Endometrial microvascular endothelial cells (primary cell): ENCODE data around the gene DIPK2B. TPM values are rescaled to one million over a fixed set of nuclear protein-coding genes. Genes with fewer than 3 reads are reported as not detected.

Experiments
- in situ Hi-C: cut with HindIII; loops from 2 replicates; pipeline ENCODE4 v1.10.0; 2017; ENCODE audit warnings: low sequenced_read_pairs, low pct_unique_long_range_greater_than_20kb; ENCODE audit errors: inconsistent ontology term
- total RNA-seq: library from RNA; depleted of rRNA; stranded (reverse); fragments of >200 nt; gene quantifications from one replicate; pipeline ENCODE4 v1.2.3, GENCODE V29; 2015; ENCODE audit errors: inconsistent ontology term

Gene DIPK2B, protein sequence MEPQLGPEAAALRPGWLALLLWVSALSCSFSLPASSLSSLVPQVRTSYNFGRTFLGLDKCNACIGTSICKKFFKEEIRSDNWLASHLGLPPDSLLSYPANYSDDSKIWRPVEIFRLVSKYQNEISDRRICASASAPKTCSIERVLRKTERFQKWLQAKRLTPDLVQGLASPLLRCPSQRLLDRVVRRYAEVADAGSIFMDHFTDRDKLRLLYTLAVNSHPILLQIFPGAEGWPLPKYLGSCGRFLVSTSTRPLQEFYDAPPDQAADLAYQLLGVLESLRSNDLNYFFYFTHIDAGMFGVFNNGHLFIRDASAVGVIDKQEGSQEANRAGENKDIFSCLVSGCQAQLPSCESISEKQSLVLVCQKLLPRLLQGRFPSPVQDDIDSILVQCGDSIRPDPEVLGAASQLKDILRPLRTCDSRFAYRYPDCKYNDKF
- total RNA-seq, result 159 TPM

DNA sequence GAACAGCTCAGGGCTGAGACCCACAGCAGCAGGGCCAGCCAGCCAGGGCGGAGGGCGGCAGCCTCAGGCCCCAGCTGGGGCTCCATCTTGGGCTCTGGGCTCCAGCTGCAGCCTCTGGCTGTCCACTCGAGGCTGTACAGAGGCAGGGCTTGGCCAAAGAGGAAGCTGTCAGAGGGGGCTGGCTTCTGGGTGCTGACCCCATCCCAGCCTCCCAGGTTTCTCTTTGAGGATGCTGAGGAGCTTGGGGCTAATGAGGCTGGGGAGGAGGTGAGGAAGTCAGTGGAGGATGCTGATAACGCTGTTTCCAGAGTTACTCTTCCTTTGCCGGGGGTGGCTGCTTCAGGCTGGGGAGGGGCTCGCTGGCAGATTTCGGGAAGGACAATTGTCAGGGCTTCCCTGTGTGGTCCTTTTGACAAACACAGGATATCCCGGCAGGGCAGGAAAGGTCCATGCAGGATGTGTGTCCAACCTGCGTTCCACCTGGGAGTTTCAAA lies at the start of gene DIPK2B:
Gene DIPK2B, minus strand, starts transcription at position 136 of the 494 bp plus-strand sequence. Its CDS starts 50 bp downstream, at position 86.
- in situ Hi-C loops, result no loop called here

DNA sequence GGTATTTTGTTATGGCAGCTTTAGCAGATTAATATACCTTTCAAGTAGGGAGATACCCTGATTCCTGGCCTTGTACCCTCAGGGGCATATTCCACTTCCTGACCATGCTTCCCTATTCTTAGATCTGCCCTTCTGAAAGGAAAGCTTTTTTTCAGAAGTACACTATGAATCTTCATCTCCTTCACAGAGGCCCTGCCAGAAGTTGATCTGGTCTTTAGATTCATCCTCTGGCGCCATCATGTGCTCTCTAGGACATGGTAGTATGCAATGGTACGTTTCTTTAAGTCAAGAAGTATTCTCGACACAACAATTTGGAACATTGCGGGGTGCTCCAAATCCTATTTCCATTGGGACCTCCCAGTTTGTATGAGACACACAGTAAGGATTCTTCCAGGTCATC lies 39.6 kb upstream of the DIPK2B start:
- in situ Hi-C loops, result no loop called here

DNA sequence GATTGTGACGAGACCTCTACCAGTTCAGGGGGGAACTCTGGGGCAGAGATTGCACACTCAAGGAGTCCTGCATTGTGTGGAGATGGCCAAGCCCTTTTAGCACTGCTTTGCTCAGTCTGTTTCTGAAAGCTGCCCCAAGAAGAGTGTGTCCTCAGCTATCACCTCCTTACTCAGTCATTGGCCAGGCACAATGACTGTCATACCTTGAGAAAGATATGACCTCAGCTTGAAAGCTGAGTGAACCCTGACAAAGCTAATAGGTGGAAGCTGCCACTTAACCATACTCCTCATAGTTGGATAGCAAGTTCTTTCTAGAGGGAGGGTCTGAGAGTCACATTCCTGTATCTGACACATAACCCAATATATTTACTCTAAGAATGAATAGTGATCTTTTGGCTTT lies 37.8 kb upstream of the DIPK2B start:
- in situ Hi-C loops, result no loop called here

DNA sequence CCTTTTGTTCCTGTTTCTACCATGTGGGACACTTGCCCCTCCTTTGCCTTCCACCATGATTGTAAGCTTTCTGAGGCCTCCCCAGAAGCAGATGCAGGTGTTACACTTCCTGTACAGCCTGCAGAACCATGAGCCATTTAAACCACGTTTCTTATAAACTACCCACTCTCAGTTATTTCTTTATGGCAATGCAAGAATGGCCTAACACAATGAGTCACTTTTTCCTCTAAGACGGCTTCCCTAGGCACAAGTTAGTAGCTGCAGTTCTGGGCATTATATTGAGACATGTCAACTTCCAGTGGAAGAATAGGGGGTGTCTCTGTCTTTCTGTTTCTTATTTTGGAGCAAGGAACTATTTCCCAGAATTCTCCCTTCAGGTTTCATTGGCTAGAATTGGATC lies 32.9 kb upstream of the DIPK2B start:
- in situ Hi-C loops, result no loop called here

DNA sequence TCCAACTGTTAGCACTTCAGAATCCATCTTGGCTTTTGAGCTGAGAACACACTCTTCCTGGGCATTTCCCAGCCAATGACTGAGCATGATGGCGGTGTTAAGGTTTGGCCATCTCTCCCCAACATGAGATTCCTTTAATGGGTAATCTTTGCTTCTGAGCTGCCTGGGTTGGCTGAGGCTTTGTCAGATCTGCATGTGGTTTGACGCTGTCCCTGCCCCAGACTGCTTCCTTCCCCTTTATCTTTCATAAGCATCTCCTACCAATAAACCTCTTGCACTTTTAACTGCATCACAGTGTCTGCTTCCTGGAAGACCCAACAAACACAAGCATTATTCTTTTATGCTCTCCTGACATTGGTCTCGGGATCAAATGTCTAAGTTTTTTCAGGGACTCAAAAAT lies 31.5 kb upstream of the DIPK2B start:
- in situ Hi-C loops, result no loop called here

DNA sequence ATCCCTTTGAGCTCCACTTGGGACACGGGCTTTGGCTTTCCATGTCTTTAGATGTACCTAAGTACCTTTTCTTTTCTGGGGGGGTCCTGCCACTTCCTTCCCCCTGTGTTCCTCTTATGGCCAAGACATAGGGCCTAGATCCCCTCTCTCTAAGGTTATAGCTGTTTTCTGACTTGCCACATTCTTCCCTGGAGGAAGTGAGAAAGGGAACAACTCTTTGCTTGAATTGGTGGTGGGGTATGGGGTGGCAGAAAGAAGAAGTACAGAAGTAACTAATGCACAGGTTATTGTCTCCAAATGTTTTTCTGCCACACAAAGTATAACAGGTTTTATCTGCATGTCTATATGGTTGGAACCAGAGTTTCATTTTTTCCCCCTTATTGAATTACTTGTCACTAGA lies 29.7 kb upstream of the DIPK2B start:
- in situ Hi-C loops, result no loop called here

DNA sequence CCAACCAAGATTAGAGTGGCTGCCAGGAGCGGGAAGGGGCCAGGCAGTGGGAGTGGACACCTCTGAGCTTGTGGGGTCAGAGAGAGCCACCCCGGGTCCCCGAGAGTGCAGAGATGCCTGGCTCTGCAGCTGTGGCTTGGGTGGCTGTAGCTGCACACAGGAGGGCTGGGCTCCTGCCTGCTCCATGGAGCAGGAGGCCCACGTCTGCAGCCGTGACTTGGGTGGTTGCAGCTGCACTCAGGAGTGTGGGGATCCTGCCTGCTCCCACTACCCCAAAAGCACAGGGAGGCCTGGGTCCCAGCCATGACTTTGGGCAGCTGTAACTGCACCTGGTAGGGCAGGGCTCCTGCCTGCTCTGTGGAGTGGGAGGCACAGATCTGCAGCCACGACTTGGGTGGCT lies 28.7 kb upstream of the DIPK2B start:
- in situ Hi-C loops, result no loop called here

DNA sequence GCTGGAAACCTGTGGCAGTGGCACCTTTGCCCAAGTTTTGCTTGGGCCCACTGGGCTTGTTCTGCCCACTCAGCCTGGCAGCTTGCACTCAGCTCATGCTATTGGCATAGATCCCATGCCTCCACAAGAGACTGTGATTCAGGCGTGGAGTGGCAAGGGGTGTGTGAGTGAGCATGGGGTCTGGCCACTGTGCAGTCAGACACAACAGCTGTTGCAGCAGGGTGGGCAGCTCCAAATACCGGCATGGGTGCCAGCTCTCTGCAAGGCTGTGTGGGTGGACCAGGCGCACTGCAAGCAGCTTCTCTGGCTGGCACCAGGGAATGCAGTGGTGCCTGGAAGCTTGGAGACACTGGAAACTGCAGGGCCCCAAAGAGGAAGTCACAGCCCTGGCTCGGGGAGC lies 27.4 kb upstream of the DIPK2B start:
- in situ Hi-C loops, result no loop called here

DNA sequence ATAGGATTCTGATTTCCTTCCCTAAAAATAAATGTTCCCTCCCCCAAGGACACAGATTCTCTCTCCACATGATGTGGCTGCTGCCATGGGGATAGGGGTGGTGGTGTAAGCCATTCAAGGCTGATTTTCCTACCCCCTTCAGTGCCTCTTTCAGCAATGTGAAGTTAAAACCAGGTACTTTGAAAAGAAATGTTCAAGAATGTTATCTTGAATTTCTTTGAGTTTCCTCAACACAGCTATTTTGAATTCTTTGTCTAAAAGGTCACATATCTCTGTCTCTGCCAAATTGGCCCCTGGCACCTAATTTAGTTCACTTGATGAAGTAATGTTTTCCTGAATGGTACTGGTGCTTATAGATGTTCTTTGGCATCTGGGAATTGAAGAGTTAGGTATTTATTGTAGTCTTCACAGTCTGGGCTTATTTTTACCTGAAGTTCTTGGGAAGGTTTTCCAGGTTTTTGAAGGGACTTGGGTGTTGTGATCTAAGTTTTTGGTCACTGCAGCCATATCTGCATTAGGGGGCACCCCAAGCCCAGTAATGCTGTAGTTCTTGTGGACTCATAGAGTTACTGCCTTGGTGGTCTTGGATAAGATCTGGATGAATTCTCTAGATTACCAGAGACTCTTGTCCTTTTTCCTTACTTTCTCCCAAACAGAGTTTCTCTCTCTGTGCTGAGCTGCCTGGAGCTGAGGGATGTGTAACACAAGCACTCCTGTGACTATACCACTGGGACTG lies 7.6 kb upstream of the DIPK2B start:
- in situ Hi-C loops, result no loop called here

DNA sequence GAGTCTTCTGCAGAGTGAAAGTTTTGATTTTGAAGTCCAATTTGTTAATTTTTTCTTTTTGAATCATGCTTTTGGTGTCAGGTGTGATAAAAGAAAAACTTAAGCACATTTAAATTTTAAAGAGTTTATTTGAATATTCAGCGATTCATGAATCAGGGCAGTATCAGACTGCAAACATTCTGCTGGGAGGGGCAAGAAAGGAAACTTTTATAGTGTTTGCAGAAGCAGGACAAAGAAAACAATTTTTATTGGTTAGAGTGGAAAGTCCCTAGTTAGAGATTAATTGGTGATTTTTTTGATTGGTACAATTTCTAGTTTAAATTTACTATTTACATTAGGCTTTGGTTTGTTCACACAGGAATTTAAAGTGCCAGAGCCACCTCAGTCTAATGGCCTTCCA lies 1.5 kb upstream of the DIPK2B start:
- in situ Hi-C loops, result no loop called here

DNA sequence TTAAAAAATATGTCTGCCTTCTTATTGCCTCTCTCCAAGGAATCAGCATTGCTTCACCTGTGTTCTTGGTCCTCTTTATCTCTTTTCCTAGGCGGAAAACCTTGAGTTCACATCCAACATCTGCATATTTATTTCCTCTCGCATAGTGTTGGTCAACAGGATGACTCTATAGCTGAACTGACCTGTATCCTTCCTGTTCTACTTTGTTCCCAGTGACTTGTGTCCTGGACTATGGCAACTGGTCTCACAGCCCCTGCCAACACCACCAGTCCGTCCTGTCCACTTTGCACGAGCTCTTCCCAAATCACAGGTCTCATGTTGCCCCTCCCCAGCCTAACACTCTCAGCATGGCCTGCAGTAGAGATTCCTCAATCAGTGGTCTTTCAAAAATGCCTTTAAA lies 2.0 kb downstream of the DIPK2B start:
- in situ Hi-C loops, result no loop called here

DNA sequence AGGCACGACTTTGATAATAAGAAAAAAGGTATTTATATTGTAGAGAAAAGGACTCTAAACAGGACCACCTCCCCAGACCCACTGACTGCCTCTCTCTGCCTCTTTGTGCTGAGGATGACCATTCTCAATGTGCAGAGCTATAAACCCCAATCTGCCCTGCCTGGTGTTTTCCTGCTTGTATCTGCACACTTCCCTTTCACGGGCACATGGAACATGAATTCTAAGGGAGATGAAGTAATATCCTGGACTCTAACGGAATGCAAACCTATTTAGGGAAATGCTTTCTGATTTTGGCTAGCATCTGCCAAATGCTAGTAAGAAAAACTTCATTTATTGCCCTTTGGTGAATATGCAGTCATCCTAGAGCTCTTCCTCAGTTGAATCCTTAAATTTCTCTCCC lies 2.4 kb downstream of the DIPK2B start:
- in situ Hi-C loops, result no loop called here

DNA sequence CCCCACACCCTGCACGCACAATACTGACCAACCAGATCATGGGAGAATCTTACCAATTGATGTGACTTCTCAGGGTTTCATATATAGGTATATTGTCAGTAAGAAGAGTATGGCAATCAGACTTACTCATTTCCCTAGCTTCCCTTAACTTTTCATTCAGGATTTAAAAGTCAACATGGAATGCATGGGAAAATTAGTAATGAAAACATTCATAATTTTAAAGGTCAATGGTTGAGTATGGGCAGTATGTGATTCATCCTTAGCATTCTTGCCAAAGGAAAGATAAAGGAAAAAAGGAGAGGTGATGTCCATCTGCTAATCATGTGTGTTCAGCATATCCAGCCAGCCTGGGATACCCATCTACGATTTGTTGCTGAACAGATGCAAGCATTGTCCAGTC lies 4.0 kb downstream of the DIPK2B start:
- in situ Hi-C loops, result no loop called here

DNA sequence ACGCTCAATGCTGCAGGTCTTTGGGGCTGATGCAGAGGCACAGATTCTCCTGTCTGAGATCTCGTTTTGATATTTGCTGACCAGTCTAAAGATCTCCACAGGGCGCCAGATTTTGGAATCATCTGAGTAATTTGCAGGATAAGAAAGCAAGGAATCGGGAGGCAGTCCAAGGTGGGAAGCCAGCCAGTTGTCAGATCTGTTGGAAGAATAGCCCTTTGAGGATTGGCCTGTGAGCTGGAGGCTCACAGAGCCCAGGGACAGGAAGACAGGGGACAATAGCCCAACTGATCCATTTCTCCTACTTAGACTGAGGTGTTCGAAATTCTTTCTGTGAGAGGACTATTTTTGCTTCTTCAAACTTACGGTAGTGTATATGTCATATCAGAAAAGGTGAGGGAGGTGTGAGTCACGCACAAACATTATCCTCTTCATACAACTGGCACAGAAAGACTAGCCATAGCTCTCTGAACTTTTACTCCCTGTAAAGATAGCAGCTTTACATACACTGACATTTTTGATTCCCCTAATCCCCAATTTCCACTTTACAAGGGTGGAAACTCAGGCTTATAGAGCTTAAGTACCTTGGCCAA lies 8.8 kb downstream of the DIPK2B start:
- in situ Hi-C loops, result no loop called here

DNA sequence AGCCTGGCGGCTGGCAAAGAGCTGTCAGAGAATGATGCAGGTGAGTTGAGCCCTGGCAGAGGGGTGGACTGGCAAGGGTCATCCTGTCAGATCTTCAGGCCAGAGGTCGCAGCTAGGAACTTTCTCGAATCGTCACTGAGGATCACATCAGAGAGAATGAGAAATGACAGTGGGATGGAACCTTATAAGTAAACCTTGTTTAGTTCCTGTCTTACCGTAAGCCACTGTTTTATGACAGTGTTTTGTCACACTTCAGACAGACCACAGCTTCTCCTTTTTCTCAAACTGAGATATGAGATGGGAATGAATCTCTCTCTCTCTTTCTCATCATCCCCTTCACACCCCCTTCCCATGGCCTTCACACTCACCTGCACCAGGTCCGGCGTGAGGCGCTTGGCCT lies 9.3 kb downstream of the DIPK2B start:
- in situ Hi-C loops, result no loop called here

DNA sequence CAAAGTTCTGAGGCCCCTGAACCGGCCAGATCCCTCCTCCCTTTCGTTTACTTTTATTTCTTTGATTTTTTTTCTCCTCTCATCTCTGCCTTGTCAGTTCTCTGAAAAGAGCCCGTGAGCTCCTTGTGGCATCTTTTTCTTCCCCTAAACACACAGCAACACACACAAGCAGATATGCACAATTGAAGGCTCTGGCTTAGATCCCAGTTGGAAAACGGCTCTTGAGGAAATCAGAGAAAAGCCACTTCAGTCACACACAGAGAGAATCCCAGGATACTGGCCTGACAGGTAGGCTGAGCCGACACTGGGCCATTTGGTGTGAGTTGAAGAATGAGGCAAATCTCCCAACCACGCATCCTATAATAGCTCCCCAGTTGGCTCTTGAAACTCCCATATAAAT lies 12.9 kb downstream of the DIPK2B start:
- in situ Hi-C loops, result no loop called here

DNA sequence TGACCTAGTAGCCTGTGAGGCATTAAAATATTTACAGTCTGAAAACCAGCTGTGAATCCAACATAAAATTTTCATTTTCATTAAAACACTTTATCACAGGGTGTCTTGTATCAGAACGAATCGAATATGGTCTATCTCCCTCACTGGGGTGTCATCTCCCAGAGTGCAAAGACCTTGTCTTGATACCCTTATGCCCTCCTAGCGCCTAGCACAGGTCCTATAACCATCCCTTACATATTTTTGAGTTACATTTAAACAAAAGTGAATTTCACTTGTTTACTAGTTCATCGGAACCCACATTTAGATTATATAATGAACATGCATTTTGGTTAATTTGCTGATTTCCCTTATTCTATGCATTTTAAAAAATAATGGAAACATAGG lies 14.0 kb downstream of the DIPK2B start:
- in situ Hi-C loops, result no loop called here

DNA sequence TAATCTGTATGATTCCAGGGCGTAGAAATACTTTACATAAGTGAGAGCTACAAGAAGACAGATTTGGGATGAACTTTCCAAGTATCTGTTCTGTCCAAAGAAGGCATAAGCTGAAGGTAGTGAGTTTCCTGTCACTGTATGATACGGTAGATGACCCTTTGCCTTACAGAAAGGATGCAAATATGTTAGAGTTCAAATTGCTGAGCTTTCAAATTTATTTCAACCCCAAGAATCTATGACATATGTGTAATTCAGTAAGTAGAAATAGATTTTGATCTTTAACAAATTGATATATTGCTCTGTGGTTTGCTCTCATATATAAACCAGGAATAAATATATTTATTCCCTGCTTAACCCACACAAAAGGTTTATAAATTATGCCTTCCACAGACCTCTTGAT lies 16.5 kb downstream of the DIPK2B start:
- in situ Hi-C loops, result no loop called here

DNA sequence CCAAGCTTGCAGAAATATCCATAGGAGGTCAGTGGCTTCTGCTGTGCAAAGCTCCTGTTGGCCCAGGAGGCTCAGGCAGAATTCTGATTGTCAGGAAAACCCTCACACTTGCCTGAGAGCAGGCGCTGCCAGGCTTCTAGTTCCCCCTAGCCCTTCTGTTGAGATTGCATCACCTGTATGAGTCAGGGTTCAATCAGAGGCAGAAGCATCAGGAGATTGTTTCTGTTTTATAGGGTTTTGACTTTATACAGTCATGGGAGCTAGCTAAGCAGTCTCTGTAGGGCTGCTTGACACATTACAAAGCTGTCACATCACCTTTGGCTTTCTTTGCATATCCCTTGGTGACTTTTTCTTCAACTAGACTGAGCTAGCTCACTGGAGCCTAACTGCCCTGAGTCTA lies 27.8 kb downstream of the DIPK2B start:
- in situ Hi-C loops, result no loop called here

DNA sequence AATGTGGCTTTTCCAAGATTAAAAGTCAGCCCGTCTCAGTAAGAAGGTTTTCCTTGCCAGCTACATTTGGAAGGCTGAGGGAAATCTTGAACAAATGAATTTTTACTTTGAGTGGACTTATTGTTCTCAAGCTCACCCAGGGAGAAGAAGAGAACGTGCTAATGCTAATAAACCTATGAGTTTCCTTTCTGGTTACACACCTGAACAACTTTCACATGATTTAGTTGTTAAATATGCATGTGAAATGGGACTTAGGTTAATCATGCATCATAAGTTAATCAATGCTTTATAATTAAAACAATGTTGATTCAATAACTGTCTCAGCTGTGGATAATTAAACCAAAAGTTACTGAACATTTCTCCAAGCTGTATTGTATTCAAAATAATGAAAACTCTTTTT lies 33.9 kb downstream of the DIPK2B start:
- in situ Hi-C loops, result no loop called here
